HepG2 (cell line): Measurements from ENCODE around the gene KIF5B. TPM values are rescaled to one million over a fixed set of nuclear protein-coding genes. Genes with fewer than 3 reads are reported as not detected.
A peak's percentile ranks its signal among the peaks of the same experiment; 100 is the strongest.

Source experiments
- ATAC-seq: fragments of 200-7000 bp; cut with Tn5 transposase; 3 replicates; pipeline ENCODE4 v1.9.1; 2020; ENCODE audit warnings: mild to moderate bottlenecking, moderate library complexity
- BruUV-seq: library from RNA; stranded (reverse); fragments of 400-500 nt; replicated peaks from 2 replicates; lab custom pipeline; 2021; lab: Mats Ljungman, UMichigan
- CTCF ChIA-PET: fragments of 300-600 bp; formaldehyde crosslinking; extraction: SDS; loops from one replicate; lab custom pipeline; 2021; ENCODE audit warnings: low total read pairs, inconsistent platforms, low intra/inter-chr PET ratio; lab: Yijun Ruan, JAX
- POLR2A ChIA-PET: fragments of 350-600 bp; sonication (Branson Sonifier 250); formaldehyde crosslinking; loops from one replicate; lab custom pipeline; 2020; ENCODE audit warnings: antibody characterized with exemption, inconsistent platforms; lab: Yijun Ruan, JAX
- DNase-seq: peaks from one replicate; pipeline ENCODE4 v3.0.0-alpha.2; 2015; ENCODE audit warnings: low spot score
- FAIRE-seq: peaks from 3 replicates; lab custom pipeline; 2011; peaks lifted over from hg19 to GRCh38; lab: Jason Lieb, UNC
- H2AFZ ChIP-seq: one replicate; pipeline ENCODE4 v1.6.1; 2011; ENCODE audit warnings: low read length, inconsistent platforms
- H3K27ac ChIP-seq: fragments of 300-600 bp; 3 replicates; pipeline ENCODE4 v1.8.0; 2011; ENCODE audit warnings: mixed run types, mild to moderate bottlenecking, mixed read lengths, low read length, inconsistent platforms; ENCODE audit not compliant: insufficient read depth; ENCODE audit errors: extremely low read length
- H3K27me3 ChIP-seq, 2 experiments: fragments of 200-600 bp in 1 of 2; 2 replicates in 1 of 2; 3 replicates in 1 of 2; pipeline versions ENCODE4 v1.6.0 to v1.8.0; 2011; ENCODE audit warnings: low read length in 2 of 2, mild to moderate bottlenecking in 2 of 2, moderate library complexity in 2 of 2, inconsistent platforms in 1 of 2; ENCODE audit not compliant: insufficient read depth in 2 of 2, control insufficient read depth in 1 of 2
- H3K36me3 ChIP-seq, 2 experiments: fragments of 200-600 bp in 1 of 2; replicated peaks in 1 of 2; 2 replicates in 1 of 2; 3 replicates in 1 of 2; pipeline versions ENCODE4 v1.5.1 to v1.8.0; 2011; ENCODE audit warnings: low read length in 2 of 2, inconsistent platforms in 1 of 2; ENCODE audit not compliant: insufficient read depth in 2 of 2, control insufficient read depth in 1 of 2
- H3K4me1 ChIP-seq: 2 replicates; pipeline ENCODE4 v1.5.1; 2012; ENCODE audit warnings: low read length, inconsistent platforms; ENCODE audit not compliant: insufficient read depth
- H3K4me2 ChIP-seq: 2 replicates; pipeline ENCODE4 v1.6.0; 2011; ENCODE audit warnings: low read depth, low read length, inconsistent platforms
- H3K4me3 ChIP-seq, 3 experiments: fragments of 200-600 bp in 1 of 3; sonication (generic), shearing (Covaris generic) in 1 of 3; replicated peaks in 1 of 3; 2 replicates each; pipeline ENCODE4 v1.5.1; 2011 to 2016; ENCODE audit warnings: low read length in 3 of 3, inconsistent platforms in 2 of 3, low read depth in 2 of 3, mild to moderate bottlenecking in 2 of 3, control low read depth in 1 of 3, mixed read lengths in 1 of 3; ENCODE audit not compliant: insufficient read depth in 1 of 3
- H3K79me2 ChIP-seq: one replicate; pipeline ENCODE4 v1.6.1; 2011; ENCODE audit warnings: low read length, inconsistent platforms; ENCODE audit not compliant: insufficient read depth
- H3K9ac ChIP-seq: 2 replicates; pipeline ENCODE4 v1.6.0; 2011; ENCODE audit warnings: mild to moderate bottlenecking, low read depth, low read length, inconsistent platforms; ENCODE audit not compliant: insufficient read depth
- H3K9me3 ChIP-seq: 2 replicates; pipeline ENCODE4 v1.5.1; 2012; ENCODE audit warnings: mild to moderate bottlenecking, low read length
- H4K20me1 ChIP-seq: 2 replicates; pipeline ENCODE4 v1.6.0; 2011; ENCODE audit warnings: inconsistent platforms, mild to moderate bottlenecking, low read length, moderate library complexity; ENCODE audit not compliant: insufficient read depth
- JDP2 ChIP-seq: sonication (generic); formaldehyde crosslinking; IDR thresholded peaks from 2 replicates; pipeline ENCODE4 v1.8.1; 2022; ENCODE audit warnings: missing genetic modification reagents, borderline replicate concordance
- KDM2A ChIP-seq: sonication (generic); formaldehyde crosslinking; IDR thresholded peaks from 2 replicates; pipeline ENCODE4 v1.4.0; 2020; ENCODE audit warnings: low read depth, missing genetic modification reagents, borderline replicate concordance
- KLF6 ChIP-seq: IDR thresholded peaks from 2 replicates; pipeline ENCODE4 v1.8.0; 2016; ENCODE audit warnings: missing biosample characterization, missing genetic modification reagents
- NFKB2 ChIP-seq: sonication (generic); formaldehyde crosslinking; IDR thresholded peaks from 2 replicates; pipeline ENCODE4 v1.4.0; 2020; ENCODE audit warnings: missing genetic modification reagents, borderline replicate concordance
- NONO ChIP-seq, 2 experiments: fragments of 450-650 bp in 1 of 2; sonication (generic) in 1 of 2; formaldehyde crosslinking in 1 of 2; IDR thresholded peaks in 1 of 2; conservative IDR thresholded peaks in 1 of 2; 2 replicates each; pipeline versions ENCODE4 v1.6.1 to v1.8.0; 2017 to 2022; ENCODE audit warnings: mild to moderate bottlenecking in 1 of 2, missing genetic modification reagents in 1 of 2, moderate library complexity in 1 of 2
- NR2F6 ChIP-seq, 2 experiments: IDR thresholded peaks; 2 replicates each; pipeline ENCODE4 v1.6.1; 2016; ENCODE audit warnings: antibody characterized with exemption in 1 of 2, mild to moderate bottlenecking in 1 of 2
- POLR2G ChIP-seq: fragments of 200-400 bp; formaldehyde crosslinking; IDR thresholded peaks from 2 replicates; pipeline ENCODE4 v1.6.1; 2018; ENCODE audit warnings: mild to moderate bottlenecking, low read depth, low read length, moderate library complexity
- SNRNP70 ChIP-seq: fragments of 200-400 bp; formaldehyde crosslinking; IDR thresholded peaks from 2 replicates; pipeline ENCODE4 v1.6.1; 2017; ENCODE audit warnings: mild to moderate bottlenecking, low read depth, low read length, moderate library complexity
- TCF7L2 ChIP-seq: IDR thresholded peaks from 2 replicates; pipeline ENCODE4 v1.6.1; 2011; ENCODE audit warnings: mild to moderate bottlenecking, low read depth, low read length, moderate library complexity
- THAP11 ChIP-seq: IDR thresholded peaks from 2 replicates; pipeline ENCODE4 v1.6.1; 2016; ENCODE audit warnings: missing biosample characterization, missing genetic modification reagents
- YEATS2 ChIP-seq: sonication (generic); formaldehyde crosslinking; IDR thresholded peaks from 2 replicates; pipeline ENCODE4 v1.4.0; 2020; ENCODE audit warnings: missing genetic modification reagents, borderline replicate concordance
- ZC3H4 ChIP-seq: sonication (generic); formaldehyde crosslinking; IDR thresholded peaks from 2 replicates; pipeline ENCODE4 v1.4.0; 2020; ENCODE audit warnings: missing genetic modification reagents, borderline replicate concordance
- ZFYVE20 ChIP-seq: sonication (generic); formaldehyde crosslinking; IDR thresholded peaks from 2 replicates; pipeline ENCODE4 v1.8.0; 2023; ENCODE audit warnings: low read depth, mild to moderate bottlenecking, moderate library complexity, missing genetic modification reagents, borderline replicate concordance
- ZNF317 ChIP-seq: sonication (generic); formaldehyde crosslinking; IDR thresholded peaks from 2 replicates; pipeline ENCODE4 v1.5.0; 2020; ENCODE audit warnings: mild to moderate bottlenecking, missing genetic modification reagents
- ZNF431 ChIP-seq: sonication (generic); formaldehyde crosslinking; IDR thresholded peaks from 2 replicates; pipeline ENCODE4 v1.9.0; 2022; ENCODE audit warnings: missing genetic modification reagents, low read depth, mild to moderate bottlenecking, borderline replicate concordance
- ZNF460 ChIP-seq: sonication (generic); formaldehyde crosslinking; IDR thresholded peaks from 2 replicates; pipeline ENCODE4 v1.5.1; 2020; ENCODE audit warnings: missing genetic modification reagents, mild to moderate bottlenecking, borderline replicate concordance
- ZNF652 ChIP-seq: IDR thresholded peaks from 2 replicates; pipeline ENCODE4 v1.6.1; 2016; ENCODE audit warnings: low read depth, borderline replicate concordance
- WGBS: methylation state at CpG from one replicate; pipeline ENCODE4 v1.1.6; 2017; ENCODE audit warnings: low lambda C conversion rate; 5-methylcytosine and 5-hydroxymethylcytosine counted together
- in situ Hi-C: cut with HindIII; loops from 2 replicates; pipeline ENCODE4 v1.10.0; 2017; ENCODE audit warnings: low pct_unique_long_range_greater_than_20kb; ENCODE audit not compliant: extremely low pct_ligation_motif_present
- intact Hi-C: fragments of 100-400 bp; cut with micrococcal nuclease; formaldehyde crosslinking; loops from one replicate; pipeline ENCODE4 v1.10.0; 2022; ENCODE audit not compliant: unreplicated experiment
- polyA plus RNA-seq, 8 experiments: library from polyadenylated mRNA; depleted of rRNA in 3 of 8; stranded (reverse) in 7 of 8; unstranded in 1 of 8; fragments of >200 nt; fragmentation: Illumina TruSeq in 4 of 8; extraction: Trizol in 4 of 8; gene quantifications; 2 replicates each; pipeline versions ENCODE4 v1.2.1 to v1.2.3, GENCODE V29; 2011 to 2016; ENCODE audit warnings: low read depth in 4 of 8, missing spikeins in 1 of 8, mixed read lengths in 1 of 8; ENCODE audit not compliant: insufficient read depth in 1 of 8
- total RNA-seq, 5 experiments: library from RNA; depleted of rRNA; stranded (reverse); fragments of >200 nt; fragmentation: Illumina TruSeq; extraction: Trizol; gene quantifications; 2 replicates each; pipeline ENCODE4 v1.2.3, GENCODE V29; 2016; ENCODE audit warnings: low read depth in 1 of 5
- TF ChIP-seq, protein P1 (sequence below): sonication (generic); formaldehyde crosslinking; IDR thresholded peaks from 2 replicates; pipeline ENCODE4 v1.9.0; 2022; ENCODE audit warnings: missing genetic modification reagents, mild to moderate bottlenecking, borderline replicate concordance
- TF ChIP-seq, protein P2 (sequence below): sonication (generic); formaldehyde crosslinking; IDR thresholded peaks from 2 replicates; pipeline ENCODE4 v1.5.0; 2020; ENCODE audit warnings: missing genetic modification reagents
- TF ChIP-seq, protein P3 (sequence below): sonication (generic); formaldehyde crosslinking; IDR thresholded peaks from 2 replicates; pipeline ENCODE4 v1.4.0; 2020; ENCODE audit warnings: mild to moderate bottlenecking, missing genetic modification reagents

KIF5B gene
- total and polyA plus RNA-seq, 2 of the 13 experiments (the other 11 are each of a cell fraction or from before 2014, with no cell fraction given) = 34.3 to 133 TPM

DNA sequence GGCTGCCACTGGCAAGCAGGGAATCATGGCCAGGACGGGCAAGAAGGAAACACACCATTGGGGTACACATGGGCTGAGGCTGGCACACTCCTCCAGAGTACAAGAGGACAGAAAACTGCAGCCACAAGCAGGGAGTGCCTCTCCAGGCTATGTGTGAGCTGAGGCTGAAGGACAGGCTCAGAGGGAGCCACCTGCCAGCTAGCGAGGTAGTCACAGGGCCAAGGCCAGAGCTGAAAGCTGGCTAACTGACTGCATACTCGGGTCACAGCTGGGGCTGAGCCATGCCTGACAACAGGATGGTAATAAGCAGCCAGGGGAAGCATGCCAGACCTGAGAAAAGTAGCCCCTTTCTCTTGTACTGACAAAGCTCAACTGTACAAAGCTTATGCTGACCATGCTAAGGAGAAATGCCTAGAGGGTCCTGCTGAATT, 52.0 kb downstream of the KIF5B start:
- Histone ChIP-seq H3K36me3 (peaks cover 0 to 7% of the 10 kb centered on the region in 2 experiments; a peak in 2 of 5 replicates), H4K20me1 (no peaks in the 10 kb centered on the region), H3K9ac (no peak overlapping the region), H3K79me2 (no peaks in the 10 kb centered on the region), H3K4me3 (no peak overlapping the region), H3K9me3 (no peaks in the 10 kb centered on the region), H3K4me1 (0 out of 2 replicates have a peak, but pooled peaks cover 9% of the 10 kb centered on the region), H3K27ac (no peak overlapping the region), H3K4me2 (no peak overlapping the region), H3K27me3 (no peaks in the 10 kb centered on the region), H2AFZ (no peak overlapping the region)
- in situ Hi-C loops (no loop called here), intact Hi-C loops (loop anchor here (2.0 kb wide), 1 partner anchor 167 kb away; no protein-coding TSS in a partner anchor)
- CTCF ChIA-PET = interaction anchor here (1.1 to 1.4 kb wide), 2 partner anchors 43 to 142 kb away, joined by 3 to 11 read pairs; no protein-coding TSS in a partner anchor
- FAIRE-seq (no peak), DNase-seq (peak; percentile 16), ATAC-seq (peak; percentile 77)
- POLR2A ChIA-PET = no interaction called here
- no TSS peak for BruUV-seq
- 90% methylated on average over 2 of the region's 3 CpGs for WGBS
- TF ChIP-seq TCF7L2 (no peak), ZC3H4 (no peak), YEATS2 (CRISPR knock-in tag) (no peak), NFKB2 (CRISPR knock-in tag) (0 out of 2 replicates have a peak, but pooled peaks have one; percentile 36), POLR2G (peak; percentile 46; the same call in 1 of the 2 replicates), KLF6 (CRISPR knock-in tag) (no peak), SNRNP70 (no peak), JDP2 (CRISPR knock-in tag) (no peak), KDM2A (CRISPR knock-in tag) (peak; percentile 40; the same call in 1 of the 2 replicates), NONO (IDR thresholded peaks at IDR 0.05) (no peak), NONO (CRISPR knock-in tag; conservative IDR thresholded peaks at IDR 0.05) (peak; percentile 59), ZNF317 (CRISPR knock-in tag) (no peak), ZNF431 (CRISPR knock-in tag) (no peak), ZNF652 (CRISPR knock-in tag) (no peak), NR2F6 (IDR thresholded peaks at IDR 0.05) (no peak), NR2F6 (CRISPR knock-in tag; IDR thresholded peaks at IDR 0.05) (no peak), ZNF460 (no peak), ZFYVE20 (no peak), THAP11 (CRISPR knock-in tag) (no peak)
- TF ChIP-seq, protein P1, sequence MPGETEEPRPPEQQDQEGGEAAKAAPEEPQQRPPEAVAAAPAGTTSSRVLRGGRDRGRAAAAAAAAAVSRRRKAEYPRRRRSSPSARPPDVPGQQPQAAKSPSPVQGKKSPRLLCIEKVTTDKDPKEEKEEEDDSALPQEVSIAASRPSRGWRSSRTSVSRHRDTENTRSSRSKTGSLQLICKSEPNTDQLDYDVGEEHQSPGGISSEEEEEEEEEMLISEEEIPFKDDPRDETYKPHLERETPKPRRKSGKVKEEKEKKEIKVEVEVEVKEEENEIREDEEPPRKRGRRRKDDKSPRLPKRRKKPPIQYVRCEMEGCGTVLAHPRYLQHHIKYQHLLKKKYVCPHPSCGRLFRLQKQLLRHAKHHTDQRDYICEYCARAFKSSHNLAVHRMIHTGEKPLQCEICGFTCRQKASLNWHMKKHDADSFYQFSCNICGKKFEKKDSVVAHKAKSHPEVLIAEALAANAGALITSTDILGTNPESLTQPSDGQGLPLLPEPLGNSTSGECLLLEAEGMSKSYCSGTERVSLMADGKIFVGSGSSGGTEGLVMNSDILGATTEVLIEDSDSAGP (CRISPR knock-in tag) = peak; percentile 25; the same call in 1 of the 2 replicates
- TF ChIP-seq, protein P2, sequence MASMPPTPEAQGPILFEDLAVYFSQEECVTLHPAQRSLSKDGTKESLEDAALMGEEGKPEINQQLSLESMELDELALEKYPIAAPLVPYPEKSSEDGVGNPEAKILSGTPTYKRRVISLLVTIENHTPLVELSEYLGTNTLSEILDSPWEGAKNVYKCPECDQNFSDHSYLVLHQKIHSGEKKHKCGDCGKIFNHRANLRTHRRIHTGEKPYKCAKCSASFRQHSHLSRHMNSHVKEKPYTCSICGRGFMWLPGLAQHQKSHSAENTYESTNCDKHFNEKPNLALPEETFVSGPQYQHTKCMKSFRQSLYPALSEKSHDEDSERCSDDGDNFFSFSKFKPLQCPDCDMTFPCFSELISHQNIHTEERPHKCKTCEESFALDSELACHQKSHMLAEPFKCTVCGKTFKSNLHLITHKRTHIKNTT (CRISPR knock-in tag) = no peak
- TF ChIP-seq, protein P3, sequence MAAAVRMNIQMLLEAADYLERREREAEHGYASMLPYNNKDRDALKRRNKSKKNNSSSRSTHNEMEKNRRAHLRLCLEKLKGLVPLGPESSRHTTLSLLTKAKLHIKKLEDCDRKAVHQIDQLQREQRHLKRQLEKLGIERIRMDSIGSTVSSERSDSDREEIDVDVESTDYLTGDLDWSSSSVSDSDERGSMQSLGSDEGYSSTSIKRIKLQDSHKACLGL (CRISPR knock-in tag) = no peak
